HG02981 (cell line): Measurements from ENCODE around the gene RPAP3.
A peak's percentile ranks its signal among the peaks of the same experiment; 100 is the strongest.

Source experiments
- ATAC-seq: cut with Tn5 transposase; IDR thresholded peaks from one replicate; pipeline ENCODE4 v1.9.1; 2021; ENCODE audit warnings: mild to moderate bottlenecking, moderate library complexity; ENCODE audit not compliant: unreplicated experiment

RPAP3 gene

DNA sequence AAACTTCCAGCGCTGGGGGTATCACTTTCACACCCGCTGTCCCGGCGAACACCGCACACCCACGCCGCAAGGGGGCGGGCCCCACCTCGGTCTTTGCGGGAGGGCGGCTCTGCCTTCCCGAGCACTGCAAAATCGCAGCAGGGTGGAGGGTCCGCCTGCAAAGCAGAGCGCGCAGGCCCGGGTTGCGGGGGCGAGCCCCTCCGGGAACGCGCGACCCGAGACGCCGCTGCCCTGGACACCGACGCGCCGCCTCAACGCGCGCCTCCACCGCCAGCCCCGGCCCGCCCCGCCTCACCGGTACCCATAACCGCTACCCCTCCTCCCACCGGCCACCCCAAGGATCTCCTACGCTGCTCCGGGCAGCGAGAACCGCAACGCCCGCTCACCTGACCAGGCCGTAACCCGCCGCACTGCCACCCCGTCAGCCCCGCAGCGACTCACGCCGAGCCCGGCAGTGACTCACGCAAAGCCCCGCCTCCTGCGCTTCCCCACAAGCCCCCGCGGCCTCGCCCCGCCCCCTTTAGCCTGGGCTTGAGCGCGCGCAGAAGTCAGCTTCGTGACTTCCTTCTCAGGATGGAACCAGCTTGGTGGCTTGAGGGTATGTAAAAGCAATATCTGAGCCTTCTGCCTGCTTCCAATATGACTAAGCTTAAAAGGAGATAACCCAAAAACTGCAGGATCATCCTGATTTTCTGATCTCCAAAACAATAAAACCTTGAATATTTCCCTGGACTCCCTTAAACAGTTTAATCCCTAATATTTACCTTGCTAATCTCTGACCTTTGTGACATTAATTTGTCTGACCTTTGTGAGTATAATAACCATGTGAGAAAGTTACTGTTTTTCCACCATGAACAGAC, at the start of gene RPAP3:
Gene RPAP3 (minus strand): TSS at position 465 of the 860 bp plus-strand sequence. CDS start 3,190 bp downstream, outside the sequence.
- ATAC-seq: peak; percentile 79

DNA sequence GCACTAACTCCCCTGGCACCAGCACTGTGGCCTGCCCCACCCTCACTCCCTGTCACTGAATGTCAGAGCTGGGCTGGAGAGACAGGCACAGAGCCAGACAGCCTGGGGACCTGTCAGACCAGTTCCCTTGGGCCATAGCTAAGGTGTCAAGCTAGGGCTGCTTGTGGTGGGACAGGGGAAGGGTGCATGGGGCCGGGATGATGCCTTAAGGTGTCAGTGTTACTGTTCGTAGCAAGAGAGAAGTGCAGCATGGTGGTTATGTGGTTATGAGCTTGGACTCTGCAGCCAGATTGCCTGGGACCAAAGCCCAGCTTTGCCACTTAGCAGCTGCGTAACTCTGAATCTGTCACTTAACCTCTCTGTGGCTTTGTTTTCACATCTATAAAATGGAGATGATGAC, 49.1 kb upstream of the RPAP3 start:
- ATAC-seq: peak; percentile 28

GRCh38 chr12:47754126-47754525, 48.3 kb upstream of the RPAP3 start:
- ATAC-seq: no peak

DNA sequence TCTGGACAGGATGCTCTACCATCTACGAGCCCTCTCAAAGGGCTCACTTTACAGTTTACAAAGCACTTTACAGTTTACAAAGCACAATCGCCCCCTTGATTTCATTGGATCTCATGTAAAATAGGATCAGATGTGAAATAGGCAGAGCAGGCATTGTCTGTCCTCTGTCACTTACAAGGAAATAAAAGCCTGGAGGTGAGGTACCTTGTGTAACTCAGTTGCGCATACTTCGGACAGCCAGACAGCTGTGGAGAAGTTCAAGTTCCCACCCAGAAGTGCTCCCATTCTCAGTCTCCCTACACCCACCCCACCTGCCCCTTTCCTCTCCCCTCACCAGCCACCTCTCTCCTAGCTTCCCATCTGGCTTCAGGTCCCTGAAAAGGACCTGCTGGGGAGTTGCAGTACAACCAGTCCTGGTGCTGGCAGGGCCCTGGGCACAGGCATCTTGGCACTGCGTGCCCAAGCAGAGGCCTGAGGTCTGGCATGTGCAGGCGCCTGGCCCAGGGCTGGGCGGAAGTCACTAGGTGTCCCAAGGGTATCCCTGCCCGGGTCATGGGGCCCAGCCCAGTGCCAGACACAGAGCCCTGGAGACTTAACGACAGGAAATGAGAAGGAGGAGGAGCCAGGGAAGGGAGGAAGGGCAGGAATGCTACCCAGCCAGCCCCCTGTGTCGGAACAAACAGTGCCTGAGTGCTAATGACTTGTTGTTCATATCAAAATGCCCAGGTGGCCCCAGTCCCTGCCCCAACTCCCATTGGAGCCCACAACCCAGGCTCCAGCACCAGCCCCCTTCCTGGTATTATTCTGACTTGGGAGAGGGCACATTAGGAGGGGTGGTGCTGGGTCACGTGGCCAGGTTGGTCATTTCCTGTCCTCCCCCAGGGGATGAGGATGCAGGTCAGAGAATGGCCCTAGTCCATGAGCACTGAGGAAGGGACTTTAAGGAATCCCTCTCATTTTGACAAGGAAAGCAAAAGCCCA, 47.5 kb upstream of the RPAP3 start:
- ATAC-seq: no peak

- no peak for ATAC-seq
Observed at GRCh38 chr12:47752552-47752951, 46.7 kb upstream of the RPAP3 start.

GRCh38 chr12:47752121-47752520, 46.3 kb upstream of the RPAP3 start:
- ATAC-seq: no peak

- no peak for ATAC-seq
Observed at GRCh38 chr12:47751561-47751960, 45.7 kb upstream of the RPAP3 start.

DNA sequence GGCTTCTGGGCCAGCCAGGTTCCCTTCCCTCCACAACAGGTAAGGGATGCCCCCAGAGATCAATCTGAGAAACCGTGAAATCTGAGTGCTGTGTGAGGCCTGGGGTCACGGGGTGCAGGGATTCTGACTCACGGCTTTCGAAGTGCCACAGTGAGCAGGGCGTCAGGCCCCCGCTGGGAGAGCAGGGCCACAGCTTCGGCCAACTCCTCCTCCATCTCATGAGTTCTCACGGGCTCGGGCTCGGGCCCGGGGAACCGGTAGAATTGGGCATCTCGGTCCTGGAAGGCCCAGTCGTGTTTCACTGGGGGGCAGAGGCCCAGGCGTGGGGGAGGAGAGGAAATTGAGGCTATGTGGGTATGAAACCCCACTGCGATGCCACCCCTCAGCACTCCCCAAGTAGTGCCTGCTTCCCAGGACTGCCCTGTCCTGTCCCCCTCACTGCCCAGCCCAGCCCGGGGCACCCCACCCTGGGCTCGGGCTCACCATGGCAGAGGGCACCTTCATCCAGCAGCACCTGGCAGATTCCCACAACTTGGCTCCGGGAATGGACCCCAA, 45.2 kb upstream of the RPAP3 start:
- no peak for ATAC-seq

DNA sequence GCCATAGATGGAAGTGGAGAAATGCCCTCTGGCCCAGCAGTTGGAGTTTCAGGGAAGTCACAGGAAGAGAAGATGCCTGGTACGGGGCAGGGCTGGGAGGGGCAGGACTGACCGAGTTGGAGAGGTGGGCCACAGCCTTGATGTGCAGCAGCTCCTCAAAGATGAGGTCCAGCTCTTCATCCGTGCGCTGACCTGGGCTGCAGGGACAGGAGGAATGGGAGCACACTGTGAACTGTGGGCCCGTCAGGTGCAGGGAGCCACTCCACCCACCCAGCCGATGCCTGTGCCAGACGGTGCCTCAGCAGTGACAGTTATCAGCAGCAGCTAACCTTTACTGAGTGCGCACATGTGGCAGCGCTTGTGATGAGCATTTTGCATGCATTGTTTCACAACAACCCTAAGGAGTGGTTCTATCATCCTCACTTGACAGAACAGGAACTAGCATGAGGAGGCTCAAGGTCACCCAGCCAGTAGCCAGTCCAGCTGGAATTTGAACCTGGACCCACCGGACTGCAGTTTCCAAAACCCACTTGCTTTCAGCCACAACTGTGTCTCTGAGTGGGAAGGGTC, 44.5 kb upstream of the RPAP3 start:
- no peak for ATAC-seq

- no peak for ATAC-seq
Observed at GRCh38 chr12:47748899-47749298, 43.1 kb upstream of the RPAP3 start.

DNA sequence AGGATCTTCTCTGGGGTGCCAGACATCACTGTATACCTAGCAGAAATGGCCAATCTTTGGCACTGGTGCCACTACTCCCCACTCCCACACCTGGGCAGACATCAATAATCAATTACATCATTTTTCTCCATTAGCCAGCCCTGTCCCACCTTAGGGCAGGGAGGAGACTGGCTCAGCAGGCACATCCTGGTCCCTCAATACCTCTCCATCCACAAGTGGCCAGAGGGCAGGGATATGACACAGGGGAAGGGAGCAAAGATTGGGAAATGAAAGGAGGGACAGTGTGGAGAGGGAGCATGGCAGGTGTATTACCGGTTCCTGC, 42.6 kb upstream of the RPAP3 start:
- no peak for ATAC-seq

- ATAC-seq: no peak
Observed at GRCh38 chr12:47747596-47748506, 42.0 kb upstream of the RPAP3 start.

DNA sequence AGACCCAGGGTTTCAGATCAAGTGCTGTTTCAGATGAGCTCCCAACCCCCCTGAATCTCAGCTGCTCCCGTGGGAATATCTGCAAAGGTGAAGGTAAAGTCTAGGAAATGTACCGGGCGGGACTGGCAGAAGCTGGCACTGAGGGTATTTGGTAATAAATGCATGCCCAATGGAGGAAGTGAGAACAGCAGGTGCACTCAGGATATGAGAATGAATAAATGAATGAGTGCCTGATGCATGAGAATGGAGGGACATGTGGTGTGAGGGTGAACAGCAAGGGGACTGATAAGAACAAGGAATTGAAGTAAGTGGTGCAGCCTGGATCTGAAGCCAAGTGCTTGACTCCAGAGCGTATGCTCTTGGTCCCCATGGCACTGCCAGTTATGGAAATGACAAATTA, 41.3 kb upstream of the RPAP3 start:
- no peak for ATAC-seq

DNA sequence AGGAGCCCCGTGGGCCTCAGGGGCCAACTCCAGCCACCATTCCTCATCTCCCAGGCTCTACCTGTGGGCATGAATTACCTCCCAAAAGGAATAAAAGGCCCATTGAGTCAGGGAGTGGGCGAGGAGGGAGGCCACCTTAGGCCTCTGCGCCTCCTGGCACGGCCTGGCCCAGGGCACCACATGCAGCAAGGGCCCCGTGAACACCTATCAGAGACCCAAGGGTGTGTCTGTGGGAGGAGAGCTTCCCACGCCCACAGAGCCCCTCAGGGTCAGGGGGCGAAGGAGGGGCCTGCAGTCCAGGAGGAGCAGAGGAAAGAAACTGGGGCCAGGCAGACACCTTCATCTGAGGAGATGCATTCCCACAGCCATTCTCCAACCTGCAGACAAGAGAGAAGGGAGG, 40.7 kb upstream of the RPAP3 start:
- no peak for ATAC-seq

- ATAC-seq: no peak
Observed at GRCh38 chr12:47746073-47746472, 40.2 kb upstream of the RPAP3 start.

GRCh38 chr12:47745485-47746041, 39.7 kb upstream of the RPAP3 start:
- ATAC-seq: no peak

DNA sequence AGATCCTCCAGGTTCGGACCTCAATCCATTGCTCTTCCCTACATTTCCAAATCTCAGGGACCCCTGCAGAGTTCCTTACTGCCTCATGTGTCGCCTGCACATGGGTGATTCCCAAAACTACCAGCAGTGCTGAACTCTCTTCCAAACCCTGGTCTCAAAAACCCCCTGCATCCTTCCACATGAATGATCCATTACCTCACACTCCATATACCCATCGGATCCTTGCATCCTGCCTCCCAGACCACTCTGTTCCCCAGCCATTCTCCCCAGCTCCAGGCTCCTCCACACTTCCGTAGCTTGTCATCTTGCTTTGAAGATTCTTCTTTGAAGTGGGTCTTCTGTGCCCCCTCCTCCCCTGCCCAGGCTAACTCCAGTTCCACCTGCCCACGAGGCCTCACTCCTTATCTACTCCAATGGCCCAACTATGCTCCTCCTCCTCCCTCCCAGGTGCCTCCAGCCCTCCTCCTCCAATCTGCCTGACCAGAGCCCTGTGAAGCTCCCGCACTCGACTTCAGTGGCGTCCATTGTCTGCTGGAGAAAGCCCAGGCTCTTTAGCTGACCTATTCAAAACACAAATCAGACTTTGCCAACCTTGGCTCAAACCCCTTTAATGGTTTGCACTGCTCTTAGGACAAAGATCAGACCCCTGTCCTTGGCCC, 39.1 kb upstream of the RPAP3 start:
- ATAC-seq: no peak

GRCh38 chr12:47744005-47744651, 38.3 kb upstream of the RPAP3 start:
- no peak for ATAC-seq
